Spleen (tissue), 7 donors: ENCODE measurements around the gene RPA1.

Experiments used
- CTCF ChIP-seq, 11 experiments: fragments of 200-600 bp in 7 of 11; fragments of 450-650 bp in 4 of 11; sonication (generic) in 4 of 11; IDR thresholded peaks in 8 of 11; conservative IDR thresholded peaks in 3 of 11; 1 replicate in 7 of 11; 2 replicates in 4 of 11; pipeline versions ENCODE4 v1.4.0 to v1.8.0; 2016 to 2021; ENCODE audit warnings: antibody characterized with exemption in 11 of 11, inconsistent platforms in 4 of 11, mild to moderate bottlenecking in 1 of 11
- POLR2A ChIP-seq, 3 donors: fragments of 450-650 bp; IDR thresholded peaks; one replicate each; pipeline ENCODE4 v1.5.1; 2017; ENCODE audit warnings: antibody characterized with exemption in 3 of 3, mild to moderate bottlenecking in 1 of 3
- POLR2AphosphoS5 ChIP-seq, 3 donors: sonication (generic); formaldehyde crosslinking; IDR thresholded peaks; one replicate each; pipeline ENCODE4 v1.5.1; 2017; ENCODE audit warnings: antibody characterized with exemption in 3 of 3
- donor health status: DM: no; HTN: no; CAD: no; lungs with moderate emphysema.
- donor health status: DM: no; HTN: no; CAD: no.
- donor health status: DM: no; HTN: no; CAD: no.

GRCh38 chr17:1942666-1943435 lies 113.0 kb downstream of the RPA1 start:
- TF ChIP-seq POLR2A (IDR thresholded peaks at IDR 0.05) (no peak), CTCF (IDR thresholded peaks at IDR 0.05 in 8 of 11, conservative IDR thresholded peaks at IDR 0.05 in 3 of 11) (no peak), POLR2AphosphoS5 (IDR thresholded peaks at IDR 0.05) (no peak)
